Breast epithelium (tissue), 3 donors: ENCODE measurements around the gene AMMECR1L. TPM values are rescaled to one million over a fixed set of nuclear protein-coding genes. Genes with fewer than 3 reads are reported as not detected.

Source experiments
- total RNA-seq, 3 donors: library from RNA; depleted of rRNA; stranded (reverse); fragments of >200 nt; gene quantifications; one replicate each; pipeline ENCODE4 v1.1.0, GENCODE V29; 2016

Gene AMMECR1L
- total RNA-seq, 3 donors from 2014 or later: 14.4 to 16.4 (median 15.0) TPM

Other genes starting within 250 kb of the AMMECR1L start
- not detected for gene GPR17, start 239.8 kb downstream of the AMMECR1L start, total RNA-seq
- 10 to 100 TPM in 2 of 3 donors, 1 to 10 TPM in 1; 9.5 to 27.9 (median 19.4) TPM for gene LIMS2, start 210.4 kb downstream of the AMMECR1L start, total RNA-seq
- 10 to 100 TPM in 2 of 3 donors, 1 to 10 TPM in 1; 9.8 to 12.3 (median 10.9) TPM for gene SFT2D3, start 184.5 kb downstream of the AMMECR1L start, total RNA-seq
- gene WDR33, start 74.8 kb downstream of the AMMECR1L start, total RNA-seq: 10 to 100 TPM; 49.4 to 83.3 (median 50.1) TPM
- gene POLR2D, start 27.8 kb downstream of the AMMECR1L start, total RNA-seq: 10 to 100 TPM in 2 of 3 donors, 1 to 10 TPM in 1; 8.3 to 16.1 (median 12.0) TPM
- 10 to 100 TPM in 1 of 3 donors, 1 to 10 TPM in 2; 7.5 to 10.4 (median 8.5) TPM for gene SAP130, start 142.1 kb upstream of the AMMECR1L start, total RNA-seq
- 10 to 100 TPM; 46.9 to 57.7 (median 54.7) TPM for gene UGGT1, start 205.2 kb upstream of the AMMECR1L start, total RNA-seq